ENCODE data around the gene IQCH. TPM values are rescaled to one million over a fixed set of nuclear protein-coding genes. Genes with fewer than 3 reads are reported as not detected.

The IQCH gene
- total and polyA plus RNA-seq, 12 donors = 0.67 to 7.3 (median 2.9) TPM

- no peaks in the 10 kb centered on the region for H3K4me1 ChIP-seq (replicated peaks in 1 of 2)
- no peak overlapping the region for H3K4me3 ChIP-seq
- H3K27ac ChIP-seq = no peak overlapping the region
- TF ChIP-seq CTCF (IDR thresholded peaks at IDR 0.05) = no peak
- no peak for TF ChIP-seq POLR2A (IDR thresholded peaks at IDR 0.05)
- intact Hi-C loops (cut with DNase I) = no loop called here
- no peak for DNase-seq
- 75 to 88% (median 78%) methylated on average over 5 of the region's 5 CpGs for WGBS, 4 donors
- H3K27me3 ChIP-seq = no peaks in the 10 kb centered on the region
- no peaks in the 10 kb centered on the region for H3K9me3 ChIP-seq (replicated peaks in 1 of 3)
- H3K36me3 ChIP-seq (replicated peaks in 1 of 2) = no peaks in the 10 kb centered on the region
These were observed 141.5 kb downstream of the IQCH start for GRCh38 chr15:67396114-67396513.

- Histone ChIP-seq H3K4me3 (no peak overlapping the region), H3K27me3 (no peaks in the 10 kb centered on the region), H3K9me3 (replicated peaks in 1 of 3) (no peaks in the 10 kb centered on the region), H3K36me3 (replicated peaks in 1 of 2) (no peaks in the 10 kb centered on the region), H3K4me1 (replicated peaks in 1 of 2) (no peaks in the 10 kb centered on the region), H3K27ac (no peak overlapping the region)
- TF ChIP-seq POLR2A (IDR thresholded peaks at IDR 0.05) (no peak), CTCF (IDR thresholded peaks at IDR 0.05) (no peak)
- intact Hi-C loops (cut with DNase I) = no loop called here
- no peak for DNase-seq
- 71 to 95% (median 89%) methylated on average over 1 of the region's 1 CpG for WGBS, 4 donors
These were observed 142.6 kb downstream of the IQCH start for GRCh38 chr15:67397139-67397538.

- Histone ChIP-seq H3K4me3 (no peak overlapping the region), H3K27me3 (no peaks in the 10 kb centered on the region), H3K9me3 (replicated peaks in 1 of 3) (no peaks in the 10 kb centered on the region), H3K27ac (no peak overlapping the region), H3K4me1 (replicated peaks in 1 of 2) (no peaks in the 10 kb centered on the region), H3K36me3 (replicated peaks in 1 of 2) (no peaks in the 10 kb centered on the region)
- WGBS, 4 donors = 88 to 94% (median 93%) methylated on average over 4 of the region's 4 CpGs
- TF ChIP-seq POLR2A (IDR thresholded peaks at IDR 0.05) = no peak
- no peak for TF ChIP-seq CTCF (IDR thresholded peaks at IDR 0.05)
- intact Hi-C loops (cut with DNase I) = no loop called here
- DNase-seq = no peak
These were observed 145.3 kb downstream of the IQCH start for GRCh38 chr15:67399925-67400324.

GRCh38 chr15:67400890-67401289, 146.3 kb downstream of the IQCH start:
- TF ChIP-seq CTCF (IDR thresholded peaks at IDR 0.05) (no peak), POLR2A (IDR thresholded peaks at IDR 0.05) (no peak)
- Histone ChIP-seq H3K9me3 (replicated peaks in 1 of 3) (no peaks in the 10 kb centered on the region), H3K36me3 (replicated peaks in 1 of 2) (no peaks in the 10 kb centered on the region), H3K27ac (no peak overlapping the region), H3K4me1 (replicated peaks in 1 of 2) (no peaks in the 10 kb centered on the region), H3K4me3 (no peak overlapping the region), H3K27me3 (no peaks in the 10 kb centered on the region)
- 88 to 96% (median 89%) methylated on average over 2 of the region's 2 CpGs for WGBS, 4 donors
- no peak for DNase-seq
- intact Hi-C loops (cut with DNase I) = no loop called here
